HCT116 (cell line): Measurements from ENCODE around the gene RBM20. TPM values are rescaled to one million over a fixed set of nuclear protein-coding genes. Genes with fewer than 3 reads are reported as not detected.

ENCODE experiments used
- ATAC-seq: fragments of 200-7000 bp; cut with Tn5 transposase; 2 replicates; pipeline ENCODE4 v1.9.1; 2020; ENCODE audit warnings: mild to moderate bottlenecking, moderate library complexity
- BruUV-seq: library from RNA; stranded (reverse); fragments of 400-500 nt; replicated peaks from 2 replicates; lab custom pipeline; 2021; lab: Mats Ljungman, UMichigan
- CTCF ChIA-PET: fragments of 300-600 bp; sonication (Branson Sonifier 250); formaldehyde crosslinking; loops from one replicate; lab custom pipeline; 2021; ENCODE audit warnings: antibody characterized with exemption; lab: Charles Lee
- POLR2A ChIA-PET: fragments of 300-600, 350-600 bp; sonication (Branson Sonifier 250); formaldehyde crosslinking; loops from one replicate; lab custom pipeline; 2021; ENCODE audit warnings: antibody characterized with exemption; lab: Charles Lee
- RAD21 ChIA-PET, 2 experiments: fragments of 300-600 bp; sonication (Branson Sonifier 250); formaldehyde crosslinking; loops; one replicate each; lab custom pipeline; 2023; ENCODE audit warnings: low total read pairs in 2 of 2; ENCODE audit not compliant: uncharacterized antibody in 2 of 2, unreplicated experiment in 2 of 2, low non-redundant PET in 1 of 2; lab: Charles Lee
- DNase-seq: peaks from one replicate; pipeline ENCODE4 v3.0.0-alpha.2; 2010; ENCODE audit warnings: low read depth, low spot score
- H2AFZ ChIP-seq: fragments of 200-600 bp; shearing (Covaris generic), sonication (generic); 2 replicates; pipeline ENCODE4 v1.6.1; 2017; ENCODE audit warnings: low read depth, mixed run types, mixed read lengths, antibody characterized with exemption, low read length; ENCODE audit not compliant: poor library complexity, severe bottlenecking
- H3K27ac ChIP-seq: 2 replicates; pipeline ENCODE4 v1.5.1; 2012; ENCODE audit warnings: low read depth, low read length
- H3K27me3 ChIP-seq: fragments of 200-600 bp; sonication (generic); 2 replicates; pipeline ENCODE4 v1.6.1; 2016; ENCODE audit warnings: mixed run types, low read length, mixed read lengths; ENCODE audit not compliant: insufficient read depth
- H3K36me3 ChIP-seq, 2 experiments: fragments of 200-500 bp in 1 of 2; fragments of 200-600 bp in 1 of 2; sonication (Bioruptor generic) in 1 of 2; sonication (generic) in 1 of 2; 2 replicates each; pipeline versions ENCODE4 v1.5.1 to v1.6.1; 2014 to 2016; ENCODE audit warnings: low read length in 2 of 2, inconsistent platforms in 1 of 2, mixed read lengths in 1 of 2, mixed run types in 1 of 2; ENCODE audit not compliant: insufficient read depth in 2 of 2, control insufficient read depth in 1 of 2
- H3K4me1 ChIP-seq, 2 experiments: fragments of 200-600 bp in 1 of 2; sonication (generic) in 1 of 2; 2 replicates each; pipeline versions ENCODE4 v1.5.1 to v1.6.1; 2012 to 2017; ENCODE audit warnings: low read length in 2 of 2, inconsistent platforms in 1 of 2, mild to moderate bottlenecking in 1 of 2, mixed read lengths in 1 of 2, mixed run types in 1 of 2, moderate library complexity in 1 of 2; ENCODE audit not compliant: insufficient read depth in 2 of 2, control insufficient read depth in 1 of 2
- H3K4me2 ChIP-seq: fragments of 200-600 bp; sonication (generic); 2 replicates; pipeline ENCODE4 v1.6.1; 2017; ENCODE audit warnings: mixed run types, low read length, mixed read lengths
- H3K4me3 ChIP-seq, 2 experiments: fragments of 200-600 bp in 1 of 2; sonication (generic) in 1 of 2; replicated peaks in 1 of 2; 2 replicates each; pipeline ENCODE4 v1.5.1; 2011 to 2016; ENCODE audit warnings: low read length in 2 of 2, control low read depth in 1 of 2, low read depth in 1 of 2, mild to moderate bottlenecking in 1 of 2, mixed read lengths in 1 of 2, mixed run types in 1 of 2
- H3K79me2 ChIP-seq: fragments of 200-600 bp; sonication (generic); 2 replicates; pipeline ENCODE4 v1.6.1; 2017; ENCODE audit warnings: mild to moderate bottlenecking, mixed run types, low read length, moderate library complexity, mixed read lengths; ENCODE audit not compliant: insufficient read depth
- H3K9ac ChIP-seq: fragments of 200-600 bp; sonication (generic); 2 replicates; pipeline ENCODE4 v1.6.1; 2016; ENCODE audit warnings: low read length, mixed read lengths
- H3K9me2 ChIP-seq: fragments of 200-600 bp; sonication (generic), shearing (Covaris generic); 2 replicates; pipeline ENCODE4 v1.6.1; 2017; ENCODE audit warnings: mixed run types, mild to moderate bottlenecking, moderate library complexity; ENCODE audit not compliant: insufficient read depth
- H3K9me3 ChIP-seq, 2 experiments: fragments of 200-500 bp in 1 of 2; fragments of 200-600 bp in 1 of 2; sonication (Bioruptor generic) in 1 of 2; sonication (generic) in 1 of 2; 2 replicates each; pipeline ENCODE4 v1.6.1; 2014 to 2017; ENCODE audit warnings: low read length in 2 of 2, mixed read lengths in 2 of 2, inconsistent platforms in 1 of 2, low read depth in 1 of 2, mild to moderate bottlenecking in 1 of 2, mixed run types in 1 of 2, moderate library complexity in 1 of 2; ENCODE audit not compliant: control insufficient read depth in 1 of 2, insufficient read depth in 1 of 2
- H4K20me1 ChIP-seq: fragments of 200-600 bp; sonication (generic), shearing (Covaris generic); 2 replicates; pipeline ENCODE4 v1.6.1; 2017; ENCODE audit warnings: mixed run types, mild to moderate bottlenecking, moderate library complexity; ENCODE audit not compliant: insufficient read depth
- ATF3 ChIP-seq: IDR thresholded peaks from 2 replicates; pipeline ENCODE4 v1.6.1; 2012
- CBX3 ChIP-seq: IDR thresholded peaks from 2 replicates; pipeline ENCODE4 v1.6.1; 2012; ENCODE audit warnings: low read depth
- CEBPB ChIP-seq: IDR thresholded peaks from 2 replicates; pipeline ENCODE4 v1.6.1; 2012; ENCODE audit warnings: low read depth
- CTCF ChIP-seq, 3 experiments: fragments of 200-600 bp in 1 of 3; sonication (generic) in 1 of 3; IDR thresholded peaks in 2 of 3; conservative IDR thresholded peaks in 1 of 3; 2 replicates each; pipeline ENCODE4 v1.5.1; 2012 to 2017; ENCODE audit warnings: low read depth in 2 of 3, low read length in 2 of 3, antibody characterized with exemption in 1 of 3, borderline replicate concordance in 1 of 3, control low read depth in 1 of 3, mild to moderate bottlenecking in 1 of 3, mixed read lengths in 1 of 3, mixed run types in 1 of 3, moderate library complexity in 1 of 3; ENCODE audit not compliant: insufficient read depth in 1 of 3
- EGR1 ChIP-seq: IDR thresholded peaks from 2 replicates; pipeline ENCODE4 v1.6.1; 2012; ENCODE audit warnings: low read depth
- EZH2 ChIP-seq: fragments of 200-600 bp; sonication (generic); IDR thresholded peaks from 2 replicates; pipeline ENCODE4 v1.6.1; 2017; ENCODE audit warnings: antibody characterized with exemption, mixed run types
- FOSL1 ChIP-seq: IDR thresholded peaks from 2 replicates; pipeline ENCODE4 v1.6.1; 2012; ENCODE audit warnings: low read depth
- POLR2AphosphoS5 ChIP-seq: IDR thresholded peaks from 2 replicates; pipeline ENCODE4 v1.6.1; 2011; ENCODE audit warnings: mild to moderate bottlenecking, low read depth, low read length, moderate library complexity
- RAD21 ChIP-seq: IDR thresholded peaks from 2 replicates; pipeline ENCODE4 v1.6.1; 2012; ENCODE audit warnings: low read depth, mild to moderate bottlenecking
- REST ChIP-seq: IDR thresholded peaks from 2 replicates; pipeline ENCODE4 v1.6.1; 2012; ENCODE audit warnings: low read depth
- SIN3A ChIP-seq: IDR thresholded peaks from 2 replicates; pipeline ENCODE4 v1.6.1; 2012; ENCODE audit warnings: low read depth
- SRF ChIP-seq: IDR thresholded peaks from 2 replicates; pipeline ENCODE4 v1.6.1; 2012; ENCODE audit warnings: low read depth
- TCF7L2 ChIP-seq: IDR thresholded peaks from 2 replicates; pipeline ENCODE4 v1.7.0; 2011; ENCODE audit warnings: borderline replicate concordance, inconsistent platforms; ENCODE audit not compliant: insufficient read depth, insufficient read length; ENCODE audit errors: extremely low read depth
- YY1 ChIP-seq: IDR thresholded peaks from 2 replicates; pipeline ENCODE4 v1.6.1; 2011; ENCODE audit warnings: low read length, low read depth, moderate library complexity, mild to moderate bottlenecking; ENCODE audit not compliant: insufficient replicate concordance; ENCODE audit errors: extremely low read depth
- ZBTB33 ChIP-seq: IDR thresholded peaks from 2 replicates; pipeline ENCODE4 v1.6.1; 2011; ENCODE audit warnings: mild to moderate bottlenecking, low read length, moderate library complexity; ENCODE audit not compliant: insufficient replicate concordance; ENCODE audit errors: extremely low read depth
- intact Hi-C: fragments of 100-400 bp; cut with micrococcal nuclease; formaldehyde crosslinking; loops from 2 replicates; pipeline ENCODE4 v1.10.0; 2022
- total RNA-seq: library from RNA; stranded (reverse); gene quantifications from one replicate; pipeline ENCODE4 v1.2.1, GENCODE V29; 2021; ENCODE audit not compliant: unreplicated experiment

Gene RBM20
- total RNA-seq, 1 experiment from 2014 or later: 2.0 TPM

GRCh38 chr10:110742801-110743200 lies 98.7 kb downstream of the RBM20 start:
- Histone ChIP-seq H3K9me3 (no peaks in the 10 kb centered on the region), H3K27me3 (no peaks in the 10 kb centered on the region; the same call in 1 of the 2 replicates), H3K27ac (no peak overlapping the region), H3K9ac (no peak overlapping the region), H3K36me3 (no peaks in the 10 kb centered on the region), H3K79me2 (no peaks in the 10 kb centered on the region), H3K4me3 (no peak overlapping the region), H4K20me1 (no peaks in the 10 kb centered on the region), H3K4me1 (peaks cover 6 to 14% of the 10 kb centered on the region in 2 experiments; a peak in 3 of 4 replicates), H3K4me2 (no peak overlapping the region), H2AFZ (no peak overlapping the region), H3K9me2 (no peaks in the 10 kb centered on the region)
- no peak for TF ChIP-seq ATF3
- no peak for TF ChIP-seq ZBTB33
- TF ChIP-seq CEBPB: no peak
- TF ChIP-seq POLR2AphosphoS5: no peak
- no peak for TF ChIP-seq EZH2
- no peak for TF ChIP-seq CBX3
- TF ChIP-seq EGR1: no peak
- no peak for TF ChIP-seq SRF
- TF ChIP-seq REST: no peak
- TF ChIP-seq RAD21: no peak
- no peak for TF ChIP-seq FOSL1
- no peak for TF ChIP-seq SIN3A
- no peak for TF ChIP-seq CTCF (IDR thresholded peaks at IDR 0.05 in 2 of 3, conservative IDR thresholded peaks at IDR 0.05 in 1 of 3; ENCODE audit: borderline replicate concordance in 1 of 3, insufficient read depth in 1 of 3, low read depth in 2 of 3, low read length in 2 of 3)
- TF ChIP-seq TCF7L2: no peak
- no peak for TF ChIP-seq YY1
- DNase-seq (no peak), ATAC-seq (no peak)
- ChIA-PET CTCF (no interaction called here), RAD21 (no interaction called here), POLR2A (no interaction called here)
- no TSS peak for BruUV-seq
- intact Hi-C loops: loop anchor here (10.0 kb wide), 3 partner anchors 282 to 1572 kb away; partner anchors contain the start of gene ADRA2A
